NCI-H2227 (cell line): ENCODE measurements around the gene MAPK8.
"Not testable (repeated sequence)": the region's sequence is repeated elsewhere in the genome, so short reads cannot be mapped to it uniquely, and the experiment has no call there.

ENCODE experiments used
- DNase-seq: peaks from one replicate; lab custom pipeline; 2025; ENCODE audit not compliant: unreplicated experiment; lab: John Stamatoyannopoulos, UW

The MAPK8 gene

DNA sequence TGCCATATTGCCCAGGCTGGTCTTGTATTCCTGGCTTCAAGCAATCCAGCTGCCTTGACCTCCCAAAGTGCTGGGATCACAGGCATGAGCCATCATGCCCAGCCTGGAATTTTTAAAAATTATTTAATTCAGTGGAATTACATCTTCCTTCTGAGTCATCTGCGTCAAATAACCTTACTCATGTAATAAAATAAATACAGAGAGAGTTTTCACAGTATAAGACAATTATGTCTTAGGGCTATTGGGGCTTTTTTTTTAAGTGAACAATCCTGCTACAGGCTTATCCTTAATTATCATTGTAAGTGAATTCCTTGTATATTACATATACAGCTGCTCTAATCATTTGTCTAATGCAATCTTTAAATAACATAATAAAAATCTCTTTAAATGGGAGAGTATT is 108.3 kb downstream of the MAPK8 start:
- DNase-seq = no peak

DNA sequence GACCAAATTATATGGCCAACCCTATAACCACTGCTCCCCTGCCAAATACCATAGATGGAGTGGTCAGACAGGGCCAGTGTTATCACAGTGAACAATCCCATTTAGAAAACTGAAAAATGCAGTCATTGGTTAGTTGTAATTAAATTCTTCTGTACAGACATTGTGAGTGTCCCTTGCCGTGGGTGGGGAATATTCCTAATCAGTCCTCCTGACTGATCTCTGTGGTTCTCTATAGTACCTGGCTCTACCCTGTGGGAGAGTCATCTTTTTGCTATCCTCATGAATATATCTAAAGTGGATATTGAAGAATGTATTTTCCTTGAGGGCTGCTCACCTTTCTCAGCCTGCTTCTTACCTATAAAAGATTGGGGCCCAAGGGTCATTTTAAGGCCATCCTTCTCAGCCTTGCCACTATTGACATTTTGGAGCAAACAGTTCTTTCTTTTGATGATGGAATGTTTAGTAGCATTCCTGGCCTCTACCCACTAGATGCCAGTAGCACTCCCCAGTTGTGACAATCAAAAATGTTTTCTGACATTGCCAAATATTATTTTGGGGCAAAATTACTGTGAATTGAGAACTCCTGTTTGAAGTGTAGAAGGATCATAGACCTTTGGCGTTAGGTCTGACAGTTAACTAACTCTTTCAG is 110.2 kb downstream of the MAPK8 start:
- no peak for DNase-seq

DNA sequence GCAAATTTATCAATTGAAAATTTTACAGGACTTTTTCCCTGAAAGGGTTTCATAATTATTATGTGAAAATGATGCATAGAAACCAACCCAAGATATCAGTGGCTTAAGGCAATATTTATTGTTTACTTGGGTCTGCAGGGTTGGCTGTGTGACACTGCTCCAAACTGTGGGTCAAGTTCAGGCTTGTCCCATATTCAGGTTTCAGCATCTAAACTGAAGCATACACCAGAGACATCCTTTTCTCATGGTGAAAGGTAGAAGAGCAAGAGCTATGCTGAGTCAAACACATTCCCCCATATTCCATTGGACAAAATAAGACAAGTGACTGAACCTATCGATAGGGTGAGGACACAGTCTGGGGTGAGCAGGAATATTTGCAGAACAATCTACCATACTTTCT is 110.9 kb downstream of the MAPK8 start:
- no peak for DNase-seq

DNA sequence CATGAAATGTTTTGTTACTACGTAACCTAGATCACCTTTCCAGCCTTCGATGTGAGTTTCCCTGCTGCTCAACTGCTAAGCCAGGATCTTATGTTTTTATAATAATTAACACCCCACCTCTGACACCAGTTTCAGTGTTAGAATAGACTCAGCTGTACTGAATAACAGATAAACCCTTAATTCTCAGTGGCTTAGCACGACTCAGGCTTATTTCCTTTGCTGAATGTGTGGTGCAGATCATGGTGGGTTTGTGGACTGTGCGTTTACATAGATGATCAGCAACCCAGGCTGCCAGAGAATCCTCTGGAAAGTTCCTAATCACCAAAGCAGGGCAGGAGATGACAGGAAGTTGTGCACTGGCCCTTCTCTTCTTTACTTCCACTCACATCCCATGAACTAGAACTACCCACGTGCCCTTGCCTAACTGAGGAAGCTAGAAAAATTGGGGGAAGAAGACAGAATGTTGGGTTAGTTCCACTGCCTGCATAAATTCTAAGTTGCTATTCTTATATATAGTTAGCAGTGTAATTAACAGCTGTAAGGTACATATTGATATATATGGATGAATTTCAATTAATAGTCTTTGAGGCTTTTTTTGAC is 111.8 kb downstream of the MAPK8 start:
- no peak for DNase-seq

DNA sequence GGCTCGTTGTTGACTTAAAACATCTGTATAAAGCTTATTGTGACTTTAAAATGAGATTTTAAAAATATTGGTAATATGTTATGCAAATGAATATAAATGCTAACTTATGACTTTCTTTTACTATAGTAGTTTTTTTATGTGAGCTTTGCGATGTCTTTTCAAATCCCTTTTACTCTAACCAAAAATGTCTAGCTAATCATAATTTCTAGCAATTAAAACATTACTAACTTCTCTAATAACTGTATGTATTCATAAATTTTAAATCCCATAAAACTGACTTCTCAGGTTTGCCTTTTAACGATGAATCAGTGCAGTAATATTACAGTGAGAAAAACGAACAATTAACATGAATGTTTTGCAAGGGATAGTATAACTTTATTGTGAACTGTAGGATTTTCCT is 113.2 kb downstream of the MAPK8 start:
- DNase-seq = no peak

DNA sequence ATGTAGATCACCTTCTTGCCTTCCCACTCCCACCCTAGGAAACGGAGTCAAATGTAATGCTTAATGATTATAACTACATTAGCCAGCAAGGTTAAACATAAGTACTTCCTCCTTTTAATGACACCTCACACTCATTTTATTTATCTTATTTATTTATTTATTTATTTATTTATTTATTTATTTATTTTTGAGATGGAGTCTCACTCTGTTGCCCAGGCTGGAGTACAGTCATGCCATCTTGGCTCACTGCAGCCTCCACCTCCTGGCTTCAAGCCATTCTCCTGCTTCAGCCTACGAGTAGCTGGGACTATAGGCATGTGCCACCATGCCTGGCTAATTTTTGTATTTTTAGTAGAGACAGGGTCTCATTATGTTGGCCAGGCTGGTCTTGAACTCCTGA is 115.4 kb downstream of the MAPK8 start:
- DNase-seq = not testable (repeated sequence)

DNA sequence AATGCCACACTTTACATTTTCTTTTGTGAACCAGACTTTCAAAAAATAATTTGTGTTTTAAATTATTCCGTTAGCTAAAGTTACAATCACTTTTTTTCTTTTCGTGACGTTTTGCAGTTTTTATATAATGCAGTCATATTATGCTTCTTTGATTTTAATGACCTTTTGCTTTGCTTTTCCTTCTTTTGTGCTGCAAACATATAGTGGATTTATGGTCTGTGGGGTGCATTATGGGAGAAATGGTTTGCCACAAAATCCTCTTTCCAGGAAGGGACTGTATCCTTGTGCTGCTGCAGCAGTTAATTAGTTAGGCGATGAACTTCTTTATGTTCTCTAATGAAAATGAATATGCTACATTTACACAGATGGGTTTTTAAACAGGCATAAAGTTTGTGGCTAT is 117.4 kb downstream of the MAPK8 start:
- no peak for DNase-seq

DNA sequence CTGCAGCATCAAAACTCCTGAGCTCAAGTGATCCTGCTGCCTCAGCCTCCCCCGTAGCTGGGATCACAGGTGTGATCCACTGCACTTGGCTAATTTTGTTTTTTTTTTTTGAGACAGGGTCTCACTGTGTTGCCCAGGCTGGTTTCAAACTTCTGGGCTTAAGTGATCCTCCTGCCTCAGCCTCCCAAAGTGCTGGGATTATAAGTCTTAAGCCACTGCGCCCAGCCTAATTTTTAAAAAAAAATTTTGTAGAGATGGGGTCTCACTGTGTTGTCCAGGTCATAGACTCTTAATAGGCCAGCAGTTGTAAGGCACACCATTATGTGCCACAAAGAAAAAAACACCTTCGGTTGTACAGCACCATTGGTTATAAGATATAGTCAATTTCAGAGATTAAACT is 122.4 kb downstream of the MAPK8 start:
- no peak for DNase-seq

DNA sequence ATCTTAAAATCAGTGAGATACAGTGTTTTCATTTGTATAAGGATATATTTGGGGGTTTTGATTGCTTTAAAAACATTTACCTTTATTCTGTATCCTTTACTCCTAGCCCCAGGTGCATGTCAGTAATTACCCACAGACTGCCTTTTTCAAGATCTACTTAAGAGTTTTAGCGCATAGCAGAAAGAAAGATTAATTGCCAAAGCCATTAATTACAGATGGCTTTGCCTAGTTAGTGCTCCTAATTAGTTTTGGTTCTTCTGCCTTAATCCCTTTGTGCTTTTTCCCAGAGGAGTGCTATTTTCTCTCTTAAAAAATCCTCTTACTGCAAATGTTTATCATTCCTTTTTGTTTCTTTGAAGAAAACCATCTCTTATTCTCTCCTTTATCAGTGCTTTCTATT is 122.8 kb downstream of the MAPK8 start:
- DNase-seq = no peak

DNA sequence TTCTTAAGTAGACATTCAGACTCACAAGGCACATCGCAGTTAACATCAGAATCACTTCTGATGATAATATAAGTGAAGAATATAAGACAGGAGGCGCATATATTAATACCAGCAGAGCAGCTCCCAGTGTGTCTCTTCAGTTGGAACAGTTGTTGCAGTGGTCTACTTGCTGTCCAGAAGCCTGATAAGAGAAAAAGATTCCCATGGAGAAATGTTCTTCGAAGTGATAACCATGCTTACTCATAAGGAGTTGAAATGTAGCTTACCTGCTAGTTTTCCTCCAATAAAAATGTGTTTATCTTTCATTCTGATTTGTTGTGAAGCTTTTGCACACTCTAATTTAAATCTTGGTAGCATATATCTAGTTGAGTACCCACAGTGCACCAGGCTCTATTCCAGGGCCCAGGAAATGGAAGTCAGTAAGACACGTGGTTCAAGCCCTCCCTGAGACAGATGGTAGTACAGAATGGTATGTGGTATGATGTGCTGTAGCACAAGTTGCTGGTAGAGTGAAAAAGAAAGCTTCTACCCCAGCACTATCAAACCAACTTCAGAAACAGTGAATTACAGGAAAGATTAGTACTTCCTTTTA is 124.0 kb downstream of the MAPK8 start:
- DNase-seq = no peak

DNA sequence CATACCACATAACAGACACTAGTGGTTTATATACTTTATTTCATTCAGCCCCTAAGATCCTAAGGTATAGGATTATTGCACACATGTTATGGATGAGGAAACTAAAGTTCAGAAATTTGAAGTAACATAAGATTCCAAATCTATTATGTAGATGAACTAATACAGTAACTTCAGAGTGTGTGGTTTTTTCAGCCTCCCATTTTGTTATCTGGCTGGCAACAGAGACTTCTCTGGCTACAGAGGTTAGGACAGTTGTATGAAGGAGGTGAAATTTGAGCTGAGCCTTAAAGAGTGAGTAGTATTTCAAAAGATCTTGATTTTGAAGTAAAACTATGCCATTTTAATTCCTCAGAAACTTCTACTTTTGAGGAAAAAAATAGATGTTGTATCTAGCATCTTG is 125.4 kb downstream of the MAPK8 start:
- DNase-seq = no peak

DNA sequence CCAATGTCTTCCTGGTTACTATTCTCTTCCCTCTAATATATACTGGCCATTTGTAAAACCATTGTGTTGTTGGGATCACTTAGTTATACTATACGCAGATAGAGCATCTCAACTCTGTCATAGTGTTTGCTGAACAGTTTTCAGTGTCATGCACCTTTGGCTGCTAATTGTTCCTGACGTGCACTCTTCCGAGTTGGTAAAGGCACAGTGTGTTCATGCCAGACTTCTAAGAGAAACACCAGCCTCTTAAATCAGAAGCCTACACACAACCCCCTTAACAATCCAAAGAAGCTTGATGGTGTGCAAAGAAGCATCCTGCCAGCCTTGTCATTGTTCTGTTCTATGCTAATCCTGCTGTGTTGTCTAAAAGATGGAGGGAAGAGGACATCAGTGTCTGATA is 131.1 kb downstream of the MAPK8 start:
- no peak for DNase-seq

DNA sequence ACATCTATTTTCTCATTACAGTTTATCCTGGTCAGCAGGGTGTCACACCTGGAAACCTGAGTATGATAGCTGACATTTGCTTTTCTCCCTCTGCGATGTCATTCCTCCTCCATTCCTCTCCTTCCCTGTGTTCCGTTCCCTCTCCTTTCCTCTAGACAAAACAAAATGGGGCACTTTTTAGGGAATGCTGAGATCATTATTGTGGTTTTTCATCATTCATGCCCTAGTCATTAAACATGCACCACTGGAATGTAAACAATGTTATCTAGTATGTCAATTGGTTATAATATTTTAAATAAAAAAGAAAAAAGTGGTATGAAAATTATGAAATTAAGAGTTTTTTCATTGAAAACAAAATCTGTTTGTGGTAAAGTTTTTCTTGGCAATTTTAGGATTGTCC is 132.6 kb downstream of the MAPK8 start:
- DNase-seq = no peak

DNA sequence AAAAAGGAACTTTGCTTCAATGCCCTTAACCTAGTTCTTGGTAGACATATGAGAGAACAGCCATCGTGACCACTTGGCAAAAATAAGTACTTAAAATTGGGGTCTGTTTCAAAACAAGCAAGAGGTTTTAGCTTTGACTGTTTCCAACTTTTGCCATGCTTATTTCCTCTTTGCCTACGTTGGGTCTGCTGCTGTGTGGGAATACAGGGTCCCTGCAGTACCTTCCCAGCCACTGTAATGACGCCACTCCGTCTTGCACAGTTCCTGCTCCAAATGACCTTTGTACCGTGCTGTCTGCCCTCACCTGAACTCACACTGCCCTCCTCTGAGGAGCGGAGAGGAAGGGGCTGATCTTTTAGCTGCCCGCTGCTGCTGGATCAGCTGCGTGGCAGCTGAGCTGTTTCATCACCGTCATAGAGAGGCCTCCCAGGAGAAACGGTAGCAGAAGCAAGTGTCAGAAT is 133.1 kb downstream of the MAPK8 start:
- DNase-seq = no peak

DNA sequence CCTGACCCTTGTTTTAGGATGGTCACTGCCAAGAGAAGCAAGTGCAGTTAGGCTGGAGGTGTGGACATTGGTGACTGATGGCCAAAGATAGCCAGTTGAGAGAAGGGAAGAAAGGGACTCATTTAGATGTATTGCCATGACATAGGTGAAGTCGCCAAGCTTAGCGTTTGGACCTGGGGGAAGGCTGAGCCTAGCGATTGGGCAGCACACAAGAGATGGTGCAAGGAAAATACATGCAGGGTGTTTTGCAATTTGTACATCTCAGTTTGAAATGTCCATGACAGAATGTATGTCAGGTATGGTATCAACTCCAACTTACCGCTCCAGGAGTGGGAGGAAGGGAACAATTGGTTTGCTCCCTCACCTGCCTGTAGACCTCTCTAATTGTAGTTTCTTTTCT is 134.3 kb downstream of the MAPK8 start:
- no peak for DNase-seq

DNA sequence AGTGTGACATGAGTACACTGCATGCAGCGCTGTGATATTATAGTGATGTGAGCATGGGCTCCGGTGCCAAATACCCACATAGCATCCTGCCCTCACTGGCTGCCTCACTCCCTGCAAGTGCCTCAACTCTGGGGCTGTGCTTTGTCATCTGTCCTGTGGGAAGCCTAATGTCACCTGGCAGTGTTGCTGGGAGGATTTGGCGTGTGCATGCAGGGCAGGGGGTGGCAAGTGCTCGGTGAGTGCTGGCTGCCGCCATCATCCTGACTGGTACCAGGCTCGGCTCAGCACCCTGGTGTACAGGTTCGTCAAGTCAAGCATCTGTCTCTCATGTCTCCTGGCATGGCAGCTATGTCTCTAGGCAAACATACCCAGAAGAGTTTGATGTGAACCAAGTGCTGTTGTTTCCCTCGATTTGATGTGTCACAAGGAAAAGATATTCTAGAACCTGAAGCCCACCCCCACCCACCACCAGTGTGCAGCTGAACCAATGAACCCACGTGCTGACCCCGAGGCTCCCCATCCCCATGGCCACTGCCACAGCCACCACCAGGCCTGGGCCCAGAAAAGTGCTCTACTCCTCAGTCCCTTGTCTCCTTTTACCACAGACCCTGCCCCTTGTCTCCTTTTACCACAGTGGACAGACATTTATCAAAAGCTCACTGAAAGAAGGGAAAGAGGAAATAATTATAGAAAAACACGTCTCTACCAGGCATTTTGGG is 135.8 kb downstream of the MAPK8 start:
- DNase-seq = no peak

DNA sequence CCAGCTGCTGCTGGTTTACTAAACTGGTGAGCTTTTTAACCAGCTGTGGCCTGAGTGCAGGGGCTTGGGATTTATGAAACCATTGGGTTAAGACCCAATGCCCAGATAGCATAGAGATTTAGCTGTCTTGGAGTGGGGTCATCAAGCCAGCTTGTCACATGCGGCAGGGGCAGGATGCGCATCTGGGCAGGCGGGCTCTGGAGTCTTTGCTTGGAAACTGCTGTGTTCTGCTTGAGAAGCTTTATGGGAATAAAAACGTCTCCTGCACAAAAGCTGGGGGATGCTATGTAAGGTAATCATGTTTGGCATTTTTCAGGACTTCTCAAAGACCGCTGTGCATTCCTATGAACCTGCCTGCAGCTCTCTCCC is 136.3 kb downstream of the MAPK8 start:
- DNase-seq = no peak

DNA sequence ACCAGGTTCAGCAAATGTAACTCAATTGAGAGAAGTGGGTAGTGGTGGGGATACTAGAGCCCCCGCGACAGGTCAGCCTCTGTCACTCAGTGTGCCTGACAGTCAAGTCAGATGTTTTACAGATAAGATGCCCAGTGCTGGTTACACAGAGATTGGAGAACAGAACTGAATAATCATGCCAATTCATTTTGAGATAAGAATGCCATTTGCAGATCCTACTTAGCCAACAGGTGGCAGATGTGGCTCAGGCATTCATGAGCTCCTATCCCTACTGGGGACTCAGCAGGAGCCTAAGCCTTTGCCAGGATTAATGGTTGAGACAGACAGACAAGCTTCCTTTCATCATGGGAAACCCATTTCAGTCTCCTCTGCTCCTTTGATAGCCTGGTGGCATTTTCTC is 137.8 kb downstream of the MAPK8 start:
- DNase-seq = peak; percentile 19

DNA sequence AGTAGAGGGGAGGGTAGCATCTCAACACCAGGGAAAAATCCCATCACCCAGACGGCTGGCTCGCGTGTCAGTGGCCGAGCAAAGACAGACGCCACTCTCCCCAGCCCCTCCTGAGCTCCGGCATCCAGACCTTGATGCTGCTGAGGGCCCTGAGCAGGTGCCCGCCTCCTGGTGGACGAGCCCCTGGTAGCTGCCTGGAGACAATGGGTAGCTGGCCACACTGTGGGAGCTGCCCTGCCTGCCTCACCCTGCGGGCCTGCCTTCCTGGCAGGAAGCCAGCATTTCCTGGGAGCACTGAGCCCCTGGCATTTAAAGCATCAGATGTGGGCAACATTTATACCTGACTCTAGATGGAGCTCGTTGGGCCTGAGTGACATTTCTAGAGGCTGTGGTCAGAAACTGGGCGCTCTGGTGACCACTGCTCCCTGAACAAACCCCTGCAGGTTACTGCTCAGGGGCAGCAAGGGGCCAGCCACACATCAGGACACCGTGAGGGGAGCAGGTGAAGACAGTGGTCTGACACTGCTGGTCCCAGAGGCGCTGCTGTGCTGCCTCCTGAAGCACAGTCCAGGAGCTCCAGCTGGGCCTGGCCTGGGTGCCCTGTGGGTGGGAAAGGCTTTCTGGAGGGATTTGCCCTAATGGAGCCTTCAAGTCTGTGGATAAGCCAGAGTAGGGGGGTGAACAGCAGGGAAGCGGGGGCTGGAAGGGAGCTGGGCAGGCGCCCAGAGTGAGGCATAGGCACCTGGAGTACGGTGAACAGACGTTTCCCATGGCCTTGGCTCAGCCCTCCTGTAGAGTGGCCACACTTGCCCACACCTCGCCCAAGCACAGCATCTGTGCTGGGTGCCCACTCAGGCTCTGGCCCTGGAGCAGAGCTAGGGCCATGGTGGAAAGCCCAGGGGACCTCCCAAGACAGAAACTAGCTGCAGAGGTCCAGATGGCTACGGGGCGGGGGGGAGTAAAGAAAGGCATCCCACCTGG is 138.7 kb downstream of the MAPK8 start:
- DNase-seq = peak; percentile 47

DNA sequence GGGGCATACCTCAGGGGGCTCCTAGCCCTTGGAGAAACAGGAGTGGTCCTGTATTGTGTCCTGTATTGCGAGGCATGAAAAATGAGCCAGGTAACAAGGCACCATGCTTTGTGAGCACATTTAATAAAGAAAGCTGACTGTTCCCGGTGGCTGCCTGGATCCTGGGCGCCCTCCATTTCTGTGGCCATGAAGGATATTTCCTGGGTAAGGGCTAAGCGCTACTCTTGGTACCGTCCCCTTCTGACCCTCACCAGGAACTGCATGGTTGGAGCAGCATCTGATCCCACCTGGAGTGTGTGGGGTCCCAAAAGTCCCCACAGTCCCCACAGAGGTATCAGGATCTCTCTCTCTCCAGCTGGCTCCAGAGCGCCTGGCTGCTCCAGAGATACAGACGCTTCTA is 139.5 kb downstream of the MAPK8 start:
- DNase-seq = no peak

DNA sequence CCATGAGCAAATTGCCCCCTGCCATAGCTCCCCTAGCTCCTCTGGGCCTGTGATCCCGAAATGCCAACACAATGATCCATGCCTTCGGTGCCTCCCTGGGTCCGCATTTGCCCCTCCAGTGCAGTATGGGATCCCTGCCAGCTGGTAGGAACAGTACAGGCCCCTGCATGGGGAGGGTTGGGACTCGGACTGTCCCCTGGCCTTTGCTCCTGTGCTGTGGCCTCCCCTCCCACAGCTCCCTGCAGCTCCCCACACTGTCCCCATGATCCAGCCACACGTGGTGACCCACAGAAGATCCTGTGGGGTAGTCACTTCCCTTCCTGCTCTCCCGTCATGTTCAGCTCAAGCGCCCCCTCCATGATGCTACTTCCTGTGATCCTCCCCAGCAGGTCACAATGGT is 140.3 kb downstream of the MAPK8 start:
- DNase-seq = no peak
